HepG2 (cell line): ENCODE results near the gene HDGFL1.

Experiments
- POLR2A ChIP-seq, 2 experiments: IDR thresholded peaks; 2 replicates each; pipeline ENCODE4 v1.6.1; 2011; ENCODE audit warnings: low read depth in 2 of 2, low read length in 2 of 2, mild to moderate bottlenecking in 1 of 2, moderate library complexity in 1 of 2; ENCODE audit not compliant: insufficient read depth in 1 of 2
- POLR2AphosphoS5 ChIP-seq: IDR thresholded peaks from 2 replicates; pipeline ENCODE4 v1.6.1; 2012; ENCODE audit warnings: low read depth, low read length
- SUZ12 ChIP-seq: fragments of 150-350 bp; IDR thresholded peaks from 2 replicates; pipeline ENCODE4 v1.6.1; 2014; ENCODE audit warnings: low read depth, low read length
- ZNF567 ChIP-seq: sonication (generic); formaldehyde crosslinking; IDR thresholded peaks from 2 replicates; pipeline ENCODE4 v1.8.1; 2023; ENCODE audit warnings: mild to moderate bottlenecking, missing genetic modification reagents, borderline replicate concordance

- TF ChIP-seq ZNF567 (CRISPR knock-in tag) = no peak
- no peak for TF ChIP-seq SUZ12
- no peak for TF ChIP-seq POLR2A (IDR thresholded peaks at IDR 0.05; ENCODE audit: insufficient read depth in 1 of 2, low read depth in 2 of 2, low read length in 2 of 2)
- TF ChIP-seq POLR2AphosphoS5 = no peak
Observed at GRCh38 chr6:22613051-22613450, 43.7 kb downstream of the HDGFL1 start.
